B cell (primary cell): Measurements from ENCODE around the gene FMNL2. TPM values are rescaled to one million over a fixed set of nuclear protein-coding genes. Genes with fewer than 3 reads are reported as not detected.

Source experiments
- ATAC-seq: fragments of 200-7000 bp; cut with Tn5 transposase; one replicate; pipeline ENCODE4 v1.10.0; 2021; ENCODE audit warnings: low read depth, mild to moderate bottlenecking, moderate number of reproducible peaks, moderate library complexity
- CTCF ChIA-PET: fragments of 350-600 bp; sonication (Branson Sonifier 250); formaldehyde crosslinking; loops from one replicate; lab custom pipeline; 2021; ENCODE audit warnings: antibody characterized with exemption, inconsistent platforms; lab: Charles Lee
- POLR2A ChIA-PET: fragments of 350-600 bp; sonication (Branson Sonifier 250); formaldehyde crosslinking; loops from one replicate; lab custom pipeline; 2021; ENCODE audit warnings: antibody characterized with exemption; lab: Charles Lee
- DNase-seq: peaks from one replicate; pipeline ENCODE4 v3.0.0; 2013
- H2AFZ ChIP-seq: 2 replicates; pipeline ENCODE4 v1.6.1; 2012; ENCODE audit warnings: mild to moderate bottlenecking, low read depth, low read length; ENCODE audit not compliant: insufficient read depth, poor library complexity, severe bottlenecking
- H3K27ac ChIP-seq, 2 donors: 1 replicate in 1 of 2; 2 replicates in 1 of 2; pipeline ENCODE4 v1.5.1; 2012 to 2013; ENCODE audit warnings: low read length in 2 of 2, mild to moderate bottlenecking in 2 of 2, moderate library complexity in 1 of 2
- H3K27me3 ChIP-seq, 4 experiments: fragments of 200-600 bp in 1 of 4; sonication (generic) in 1 of 4; replicated peaks in 1 of 4; 1 replicate in 2 of 4; 2 replicates in 2 of 4; pipeline versions ENCODE4 v1.6.1 to v1.7.0; 2013 to 2016; ENCODE audit warnings: low read length in 3 of 4, mild to moderate bottlenecking in 2 of 4, mixed read lengths in 1 of 4, moderate library complexity in 1 of 4; ENCODE audit not compliant: insufficient read depth in 4 of 4, control insufficient read depth in 3 of 4; ENCODE audit errors: control extremely low read depth in 1 of 4
- H3K36me3 ChIP-seq, 2 experiments: replicated peaks in 1 of 2; 1 replicate in 1 of 2; 2 replicates in 1 of 2; pipeline versions ENCODE4 v1.6.1 to v1.7.1; 2013; ENCODE audit warnings: low read length in 1 of 2; ENCODE audit not compliant: insufficient read depth in 2 of 2, control insufficient read depth in 1 of 2; ENCODE audit errors: control extremely low read depth in 1 of 2, extremely low read depth in 1 of 2
- H3K4me1 ChIP-seq, 2 donors: fragments of 200-600 bp in 1 of 2; sonication (generic) in 1 of 2; 1 replicate in 1 of 2; 2 replicates in 1 of 2; pipeline versions ENCODE4 v1.5.1 to v1.6.1; 2013 to 2017; ENCODE audit warnings: low read length in 2 of 2; ENCODE audit not compliant: control insufficient read depth in 2 of 2, insufficient read depth in 2 of 2
- H3K4me2 ChIP-seq: replicated peaks from 2 replicates; pipeline ENCODE3; 2012; ENCODE audit warnings: mild to moderate bottlenecking, low read depth, low read length; ENCODE audit not compliant: poor library complexity, severe bottlenecking
- H3K4me3 ChIP-seq, 5 experiments: fragments of 200-600 bp in 1 of 5; sonication (generic) in 1 of 5; 1 replicate in 3 of 5; 2 replicates in 2 of 5; pipeline versions ENCODE4 v1.5.1 to v1.7.0; 2011 to 2016; ENCODE audit warnings: low read length in 4 of 5, mild to moderate bottlenecking in 4 of 5, low read depth in 2 of 5, control low read depth in 1 of 5, moderate library complexity in 1 of 5; ENCODE audit not compliant: insufficient read depth in 1 of 5; ENCODE audit errors: control extremely low read depth in 1 of 5, extremely low read depth in 1 of 5
- H3K79me2 ChIP-seq: fragments of 200-600 bp; sonication (generic); one replicate; pipeline ENCODE4 v1.6.0; 2016; ENCODE audit warnings: low read length; ENCODE audit not compliant: control insufficient read depth, insufficient read depth
- H3K9ac ChIP-seq: fragments of 200-600 bp; sonication (generic); 2 replicates; pipeline ENCODE4 v1.6.1; 2017; ENCODE audit warnings: mild to moderate bottlenecking, low read length, moderate library complexity
- H3K9me3 ChIP-seq, 3 donors: one replicate each; pipeline versions ENCODE4 v1.6.1 to v1.7.1; 2013; ENCODE audit warnings: low read length in 2 of 3; ENCODE audit not compliant: control insufficient read depth in 2 of 3, insufficient read depth in 1 of 3; ENCODE audit errors: control extremely low read depth in 1 of 3
- H4K20me1 ChIP-seq: 2 replicates; pipeline ENCODE4 v1.6.0; 2012; ENCODE audit warnings: mild to moderate bottlenecking, low read length; ENCODE audit not compliant: insufficient read depth, control insufficient read depth, poor library complexity, severe bottlenecking
- H3K27ac Mint-ChIP-seq: one replicate; pipeline ENCODE4 v1.8.0; 2021; ENCODE audit warnings: mixed read lengths
- H3K27me3 Mint-ChIP-seq: one replicate; pipeline ENCODE4 v1.8.0; 2021; ENCODE audit warnings: mixed read lengths
- H3K4me1 Mint-ChIP-seq: one replicate; pipeline ENCODE4 v1.8.0; 2021; ENCODE audit warnings: mixed read lengths
- H3K4me3 Mint-ChIP-seq: one replicate; pipeline ENCODE4 v1.8.0; 2021; ENCODE audit warnings: mixed read lengths
- H3K9me3 Mint-ChIP-seq: one replicate; pipeline ENCODE4 v1.8.0; 2022; ENCODE audit warnings: mixed read lengths; ENCODE audit not compliant: insufficient read depth
- EZH2 ChIP-seq: IDR thresholded peaks from 2 replicates; pipeline ENCODE4 v1.6.1; 2012; ENCODE audit warnings: borderline replicate concordance, low read depth, mild to moderate bottlenecking, moderate library complexity, low read length; ENCODE audit not compliant: insufficient read depth, poor library complexity, severe bottlenecking
- WGBS: methylation state at CpG from one replicate; pipeline ENCODE4 v1.1.5; 2013; ENCODE audit warnings: missing lambda C conversion rate; ENCODE audit not compliant: insufficient coverage; 5-methylcytosine and 5-hydroxymethylcytosine counted together
- intact Hi-C: fragments of 100-400 bp; cut with micrococcal nuclease; formaldehyde crosslinking; loops from one replicate; pipeline ENCODE4 v1.10.0; 2022
- polyA plus RNA-seq: library from polyadenylated mRNA; depleted of rRNA; stranded (reverse); fragments of >200 nt; gene quantifications from 2 replicates; pipeline ENCODE4 v1.2.3, GENCODE V29; 2012
- total RNA-seq, 2 donors: library from RNA; stranded (reverse); fragments of 120-200 nt in 1 of 2; gene quantifications; 1 replicate in 1 of 2; 2 replicates in 1 of 2; pipeline versions ENCODE4 v1.2.3 to v1.2.4, GENCODE V29; 2013 to 2022
- TF ChIP-seq, protein P1 (sequence below): fragments of 200-600 bp; IDR thresholded peaks from one replicate; pipeline ENCODE4 v1.8.0; 2022; ENCODE audit warnings: antibody characterized with exemption, mild to moderate bottlenecking

FMNL2 gene
- total and polyA plus RNA-seq, 2 donors (not counting 1 experiment from before 2014, with no cell fraction given): 0.73 to 8.8 TPM

DNA sequence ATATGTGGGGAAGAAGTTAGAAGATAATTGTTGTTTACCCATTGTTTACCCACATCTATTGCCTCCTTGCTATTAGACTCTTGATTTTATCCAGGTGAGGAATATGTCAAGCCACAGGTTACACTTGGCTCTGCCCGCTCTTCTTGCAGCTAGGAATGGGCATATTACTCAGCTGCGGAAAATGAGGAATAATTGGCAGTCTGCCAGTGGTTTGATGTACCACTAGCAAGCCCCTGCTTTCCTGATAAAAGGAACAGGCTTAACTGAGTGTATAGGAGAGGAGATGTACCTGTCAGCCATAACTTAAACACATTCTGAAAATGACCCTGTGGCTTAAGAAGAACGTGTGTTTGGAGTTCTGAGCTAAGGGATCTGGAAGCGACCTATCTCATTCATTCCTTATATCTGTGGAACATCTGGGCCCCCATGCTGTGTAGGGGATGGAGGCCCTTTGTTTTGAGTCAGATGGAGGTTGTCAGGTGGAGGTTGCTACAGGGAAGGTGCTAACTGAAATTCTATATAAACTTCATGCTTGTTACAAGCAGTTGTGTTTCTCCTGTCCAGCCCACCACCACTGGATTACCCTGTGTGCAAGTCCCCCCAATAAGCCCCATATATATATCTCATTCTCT, 4.6 kb upstream of the FMNL2 start:
- Histone ChIP-seq H3K9ac (no peak overlapping the region), H3K4me1 (peaks cover 4% of the 10 kb centered on the region in 2 donors), H3K4me2 (no peak overlapping the region), H3K79me2 (no peaks in the 10 kb centered on the region), H3K4me3 (no peak overlapping the region), H3K9me3 (no peaks in the 10 kb centered on the region), H2AFZ (no peak overlapping the region), H3K36me3 (no peaks in the 10 kb centered on the region), H3K27ac (no peak overlapping the region), H4K20me1 (no peaks in the 10 kb centered on the region), H3K27me3 (peaks cover 0 to 4% (median 2%) of the 10 kb centered on the region in 4 experiments)
- POLR2A ChIA-PET: no interaction called here
- DNase-seq (no peak), ATAC-seq (no peak)
- H3K4me3 Mint-ChIP-seq: no peak overlapping the region
- intact Hi-C loops: loop anchor here (5.0 to 10.0 kb wide), 2 partner anchors 302 to 384 kb away; partner anchors contain the start of genes ARL6IP6 and PRPF40A
- TF ChIP-seq, protein P1, sequence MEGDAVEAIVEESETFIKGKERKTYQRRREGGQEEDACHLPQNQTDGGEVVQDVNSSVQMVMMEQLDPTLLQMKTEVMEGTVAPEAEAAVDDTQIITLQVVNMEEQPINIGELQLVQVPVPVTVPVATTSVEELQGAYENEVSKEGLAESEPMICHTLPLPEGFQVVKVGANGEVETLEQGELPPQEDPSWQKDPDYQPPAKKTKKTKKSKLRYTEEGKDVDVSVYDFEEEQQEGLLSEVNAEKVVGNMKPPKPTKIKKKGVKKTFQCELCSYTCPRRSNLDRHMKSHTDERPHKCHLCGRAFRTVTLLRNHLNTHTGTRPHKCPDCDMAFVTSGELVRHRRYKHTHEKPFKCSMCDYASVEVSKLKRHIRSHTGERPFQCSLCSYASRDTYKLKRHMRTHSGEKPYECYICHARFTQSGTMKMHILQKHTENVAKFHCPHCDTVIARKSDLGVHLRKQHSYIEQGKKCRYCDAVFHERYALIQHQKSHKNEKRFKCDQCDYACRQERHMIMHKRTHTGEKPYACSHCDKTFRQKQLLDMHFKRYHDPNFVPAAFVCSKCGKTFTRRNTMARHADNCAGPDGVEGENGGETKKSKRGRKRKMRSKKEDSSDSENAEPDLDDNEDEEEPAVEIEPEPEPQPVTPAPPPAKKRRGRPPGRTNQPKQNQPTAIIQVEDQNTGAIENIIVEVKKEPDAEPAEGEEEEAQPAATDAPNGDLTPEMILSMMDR: no peak
- TF ChIP-seq EZH2: no peak
- CTCF ChIA-PET: no interaction called here
- H3K27me3 Mint-ChIP-seq: peaks cover 15% of the 10 kb centered on the region
- H3K4me1 Mint-ChIP-seq: peaks cover 8% of the 10 kb centered on the region
- H3K9me3 Mint-ChIP-seq: no peaks in the 10 kb centered on the region
- 100% methylated on average over 2 of the region's 4 CpGs for WGBS
- H3K27ac Mint-ChIP-seq: no peak overlapping the region

DNA sequence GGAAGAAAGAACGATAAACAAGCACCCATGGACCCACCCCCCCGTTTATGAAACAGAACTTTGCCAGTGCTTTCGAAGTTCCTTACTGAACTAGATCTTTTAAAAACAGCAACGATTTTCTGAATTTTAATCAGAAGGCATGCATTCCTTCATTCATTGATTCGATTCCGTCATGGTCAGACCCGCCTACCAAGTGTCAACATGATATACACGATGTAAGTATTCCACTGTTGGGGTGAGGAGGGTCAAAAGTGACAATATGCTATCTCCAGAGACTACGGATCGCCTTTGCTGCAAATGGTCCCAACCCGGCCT, 316 bp upstream of the FMNL2 start:
- H3K27me3 Mint-ChIP-seq: peaks cover 13% of the 10 kb centered on the region
- peak overlapping the region; percentile 79 for H3K27ac Mint-ChIP-seq
- TF ChIP-seq, protein P1: no peak
- TF ChIP-seq EZH2: no peak
- H3K9me3 Mint-ChIP-seq: no peaks in the 10 kb centered on the region
- H3K4me3 Mint-ChIP-seq: peak overlapping the region; percentile 93
- intact Hi-C loops: loop anchor here (1.0 to 10.0 kb wide), 4 partner anchors 132 to 380 kb away; partner anchors contain the start of genes ARL6IP6, PRPF40A and STAM2
- H3K36me3 ChIP-seq: no peaks in the 10 kb centered on the region
- no peaks in the 10 kb centered on the region for H3K9me3 ChIP-seq
- CTCF ChIA-PET: interaction anchor here (0.6 kb wide), 1 partner anchor 113 kb away, joined by 3 read pairs; no protein-coding TSS in a partner anchor
- no peaks in the 10 kb centered on the region for H3K79me2 ChIP-seq
- peak overlapping the region; percentile 78 for H3K9ac ChIP-seq
- no peak for DNase-seq
- no peak for ATAC-seq
- H3K27me3 ChIP-seq: peaks cover 0 to 16% (median 5%) of the 10 kb centered on the region in 4 experiments
- H4K20me1 ChIP-seq: no peaks in the 10 kb centered on the region
- H2AFZ ChIP-seq: peak overlapping the region; percentile 78
- POLR2A ChIA-PET: interaction anchor here (0.7 to 1.0 kb wide), 3 partner anchors 17 to 159 kb away, joined by 3 to 4 read pairs (median 3); partner anchors contain the start of gene STAM2
- H3K4me3 ChIP-seq: peak overlapping the region; percentile 51 to 78 (median 64)
- WGBS: 6% methylated on average over 9 of the region's 11 CpGs
- peaks cover 17% of the 10 kb centered on the region for H3K4me1 Mint-ChIP-seq
- peak overlapping the region; percentile 98 for H3K4me2 ChIP-seq
- peaks cover 10 to 12% of the 10 kb centered on the region in 2 donors for H3K4me1 ChIP-seq
- H3K27ac ChIP-seq: no peak overlapping the region
